HepG2 (cell line): Measurements from ENCODE around the gene FAM118A. TPM values are rescaled to one million over a fixed set of nuclear protein-coding genes. Genes with fewer than 3 reads are reported as not detected.

Source experiments
- CEBPB ChIP-seq: IDR thresholded peaks from 2 replicates; pipeline ENCODE4 v1.6.1; 2011; ENCODE audit warnings: low read depth, low read length, improper control_type of control experiment, borderline replicate concordance
- ETV6 ChIP-seq: sonication (generic); formaldehyde crosslinking; conservative IDR thresholded peaks from 2 replicates; pipeline ENCODE4 v1.4.0; 2020; ENCODE audit warnings: missing genetic modification reagents
- FIP1L1 ChIP-seq: fragments of 200-400 bp; formaldehyde crosslinking; IDR thresholded peaks from 2 replicates; pipeline ENCODE4 v1.6.1; 2018; ENCODE audit warnings: low read depth, mild to moderate bottlenecking, low read length, moderate library complexity, borderline replicate concordance; ENCODE audit not compliant: insufficient read depth
- HOXA5 ChIP-seq: sonication (generic); formaldehyde crosslinking; IDR thresholded peaks from 2 replicates; pipeline ENCODE4 v1.4.0; 2020; ENCODE audit warnings: missing genetic modification reagents
- MED8 ChIP-seq: sonication (generic); formaldehyde crosslinking; IDR thresholded peaks from 2 replicates; pipeline ENCODE4 v1.8.1; 2023; ENCODE audit warnings: mild to moderate bottlenecking, missing genetic modification reagents; ENCODE audit not compliant: insufficient replicate concordance
- MYNN ChIP-seq: sonication (generic); formaldehyde crosslinking; IDR thresholded peaks from 2 replicates; pipeline ENCODE4 v1.4.0; 2020; ENCODE audit warnings: mild to moderate bottlenecking, low read depth, missing genetic modification reagents
- NFE2 ChIP-seq: sonication (generic); formaldehyde crosslinking; IDR thresholded peaks from 2 replicates; pipeline ENCODE4 v1.4.0; 2020; ENCODE audit warnings: missing genetic modification reagents
- NR1H2 ChIP-seq: sonication (generic); formaldehyde crosslinking; IDR thresholded peaks from 2 replicates; pipeline ENCODE4 v1.8.1; 2022; ENCODE audit warnings: low read depth, missing genetic modification reagents, borderline replicate concordance
- PBX3 ChIP-seq: sonication (generic); formaldehyde crosslinking; IDR thresholded peaks from 2 replicates; pipeline ENCODE4 v1.8.1; 2023; ENCODE audit warnings: missing genetic modification reagents, inconsistent platforms, borderline replicate concordance
- RORA ChIP-seq: sonication (generic); formaldehyde crosslinking; IDR thresholded peaks from 2 replicates; pipeline ENCODE4 v1.5.0; 2020; ENCODE audit warnings: mild to moderate bottlenecking, missing genetic modification reagents, moderate library complexity
- SMARCC2 ChIP-seq: fragments of 450-650 bp; IDR thresholded peaks from 2 replicates; pipeline ENCODE4 v1.6.1; 2017; ENCODE audit warnings: antibody characterized with exemption, mild to moderate bottlenecking
- SP2 ChIP-seq: sonication (generic); formaldehyde crosslinking; IDR thresholded peaks from 2 replicates; pipeline ENCODE4 v1.5.1; 2020; ENCODE audit warnings: mild to moderate bottlenecking, missing genetic modification reagents
- TMF1 ChIP-seq: sonication (generic); formaldehyde crosslinking; IDR thresholded peaks from 2 replicates; pipeline ENCODE4 v1.8.1; 2022; ENCODE audit warnings: low read depth, missing genetic modification reagents
- YY1 ChIP-seq: IDR thresholded peaks from 2 replicates; pipeline ENCODE4 v1.6.1; 2011; ENCODE audit warnings: low read length, low read depth, moderate library complexity, mild to moderate bottlenecking; ENCODE audit not compliant: insufficient read depth, insufficient replicate concordance
- ZNF10 ChIP-seq: sonication (generic); formaldehyde crosslinking; IDR thresholded peaks from 2 replicates; pipeline ENCODE4 v1.4.0; 2020; ENCODE audit warnings: mild to moderate bottlenecking, low read depth, missing genetic modification reagents, borderline replicate concordance
- ZNF143 ChIP-seq: sonication (generic); formaldehyde crosslinking; IDR thresholded peaks from 2 replicates; pipeline ENCODE4 v1.4.0; 2020; ENCODE audit warnings: missing genetic modification reagents
- ZNF230 ChIP-seq: sonication (generic); formaldehyde crosslinking; IDR thresholded peaks from 2 replicates; pipeline ENCODE4 v1.4.0; 2020; ENCODE audit warnings: mild to moderate bottlenecking, missing genetic modification reagents
- ZNF382 ChIP-seq: sonication (generic); formaldehyde crosslinking; IDR thresholded peaks from 2 replicates; pipeline ENCODE4 v1.5.0; 2020; ENCODE audit warnings: missing genetic modification reagents, mild to moderate bottlenecking, borderline replicate concordance
- ZNF737 ChIP-seq: sonication (generic); formaldehyde crosslinking; IDR thresholded peaks from 2 replicates; pipeline ENCODE4 v1.5.0; 2020; ENCODE audit warnings: missing genetic modification reagents, mild to moderate bottlenecking, borderline replicate concordance
- ZNF768 ChIP-seq: sonication (generic); formaldehyde crosslinking; IDR thresholded peaks from 2 replicates; pipeline ENCODE4 v1.4.0; 2020; ENCODE audit warnings: missing genetic modification reagents
- ZNF773 ChIP-seq: sonication (generic); formaldehyde crosslinking; IDR thresholded peaks from 2 replicates; pipeline ENCODE4 v1.4.0; 2020; ENCODE audit warnings: missing genetic modification reagents, borderline replicate concordance
- polyA plus RNA-seq, 8 experiments: library from polyadenylated mRNA; depleted of rRNA in 3 of 8; stranded (reverse) in 7 of 8; unstranded in 1 of 8; fragments of >200 nt; fragmentation: Illumina TruSeq in 4 of 8; extraction: Trizol in 4 of 8; gene quantifications; 2 replicates each; pipeline versions ENCODE4 v1.2.1 to v1.2.3, GENCODE V29; 2011 to 2016; ENCODE audit warnings: low read depth in 4 of 8, missing spikeins in 1 of 8, mixed read lengths in 1 of 8; ENCODE audit not compliant: insufficient read depth in 1 of 8
- total RNA-seq, 5 experiments: library from RNA; depleted of rRNA; stranded (reverse); fragments of >200 nt; fragmentation: Illumina TruSeq; extraction: Trizol; gene quantifications; 2 replicates each; pipeline ENCODE4 v1.2.3, GENCODE V29; 2016; ENCODE audit warnings: low read depth in 1 of 5
- TF ChIP-seq, protein P1 (sequence below): sonication (generic); formaldehyde crosslinking; IDR thresholded peaks from 2 replicates; pipeline ENCODE4 v1.5.0; 2020; ENCODE audit warnings: mild to moderate bottlenecking, missing genetic modification reagents
- TF ChIP-seq, protein P2 (sequence below): sonication (generic); formaldehyde crosslinking; IDR thresholded peaks from 2 replicates; pipeline ENCODE4 v1.8.1; 2023; ENCODE audit warnings: mild to moderate bottlenecking, moderate library complexity, missing genetic modification reagents
- TF ChIP-seq, protein P3 (sequence below): sonication (generic); formaldehyde crosslinking; conservative IDR thresholded peaks from 2 replicates; pipeline ENCODE4 v1.4.0; 2020; ENCODE audit warnings: missing genetic modification reagents

The FAM118A gene
- total and polyA plus RNA-seq, 2 of the 13 experiments (the other 11 are each of a cell fraction or from before 2014, with no cell fraction given), result 36.7 to 48.2 TPM

GRCh38 chr22:45309422-45310227, at the start of gene FAM118A (continued):
- no peak for TF ChIP-seq CEBPB
- no peak for TF ChIP-seq ZNF230 (CRISPR knock-in tag)
- no peak for TF ChIP-seq ZNF10 (CRISPR knock-in tag)
- no peak for TF ChIP-seq NFE2
- TF ChIP-seq ZNF382 (CRISPR knock-in tag), result no peak
- TF ChIP-seq, protein P1, sequence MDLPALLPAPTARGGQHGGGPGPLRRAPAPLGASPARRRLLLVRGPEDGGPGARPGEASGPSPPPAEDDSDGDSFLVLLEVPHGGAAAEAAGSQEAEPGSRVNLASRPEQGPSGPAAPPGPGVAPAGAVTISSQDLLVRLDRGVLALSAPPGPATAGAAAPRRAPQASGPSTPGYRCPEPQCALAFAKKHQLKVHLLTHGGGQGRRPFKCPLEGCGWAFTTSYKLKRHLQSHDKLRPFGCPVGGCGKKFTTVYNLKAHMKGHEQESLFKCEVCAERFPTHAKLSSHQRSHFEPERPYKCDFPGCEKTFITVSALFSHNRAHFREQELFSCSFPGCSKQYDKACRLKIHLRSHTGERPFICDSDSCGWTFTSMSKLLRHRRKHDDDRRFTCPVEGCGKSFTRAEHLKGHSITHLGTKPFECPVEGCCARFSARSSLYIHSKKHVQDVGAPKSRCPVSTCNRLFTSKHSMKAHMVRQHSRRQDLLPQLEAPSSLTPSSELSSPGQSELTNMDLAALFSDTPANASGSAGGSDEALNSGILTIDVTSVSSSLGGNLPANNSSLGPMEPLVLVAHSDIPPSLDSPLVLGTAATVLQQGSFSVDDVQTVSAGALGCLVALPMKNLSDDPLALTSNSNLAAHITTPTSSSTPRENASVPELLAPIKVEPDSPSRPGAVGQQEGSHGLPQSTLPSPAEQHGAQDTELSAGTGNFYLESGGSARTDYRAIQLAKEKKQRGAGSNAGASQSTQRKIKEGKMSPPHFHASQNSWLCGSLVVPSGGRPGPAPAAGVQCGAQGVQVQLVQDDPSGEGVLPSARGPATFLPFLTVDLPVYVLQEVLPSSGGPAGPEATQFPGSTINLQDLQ, result no peak
- no peak; the same call in 1 of the 2 replicates for TF ChIP-seq TMF1
- no peak for TF ChIP-seq PBX3 (CRISPR knock-in tag)
- TF ChIP-seq ZNF773, result 0 out of 2 replicates have a peak, but pooled peaks have one; percentile 21
- TF ChIP-seq ZNF143 (CRISPR knock-in tag), result no peak
- no peak for TF ChIP-seq SP2
- peak; percentile 90 for TF ChIP-seq HOXA5
- TF ChIP-seq FIP1L1, result no peak
- TF ChIP-seq ETV6, result peak; percentile 37; the same call in 1 of the 2 replicates
- TF ChIP-seq ZNF737, result no peak
- TF ChIP-seq, protein P2, sequence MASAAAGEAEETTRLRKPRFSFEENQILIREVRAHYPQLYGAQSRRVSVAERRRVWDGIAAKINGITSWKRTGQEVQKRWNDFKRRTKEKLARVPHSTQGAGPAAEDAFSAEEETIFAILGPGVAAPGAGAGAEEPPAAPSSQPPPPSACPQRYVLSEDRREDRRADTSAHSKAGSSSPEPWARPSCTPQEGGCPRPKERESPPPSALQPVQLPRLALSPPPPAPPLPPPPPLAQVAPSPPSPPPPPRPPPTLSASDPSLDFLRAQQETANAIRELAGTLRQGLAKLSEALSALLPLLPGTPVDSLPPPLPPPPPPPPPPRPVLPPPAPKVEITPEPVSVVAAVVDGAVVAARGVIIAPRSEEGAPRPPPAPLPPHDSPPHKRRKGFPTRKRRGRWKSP (CRISPR knock-in tag), result peak; percentile 78; the same call in 1 of the 2 replicates
- TF ChIP-seq, protein P3, sequence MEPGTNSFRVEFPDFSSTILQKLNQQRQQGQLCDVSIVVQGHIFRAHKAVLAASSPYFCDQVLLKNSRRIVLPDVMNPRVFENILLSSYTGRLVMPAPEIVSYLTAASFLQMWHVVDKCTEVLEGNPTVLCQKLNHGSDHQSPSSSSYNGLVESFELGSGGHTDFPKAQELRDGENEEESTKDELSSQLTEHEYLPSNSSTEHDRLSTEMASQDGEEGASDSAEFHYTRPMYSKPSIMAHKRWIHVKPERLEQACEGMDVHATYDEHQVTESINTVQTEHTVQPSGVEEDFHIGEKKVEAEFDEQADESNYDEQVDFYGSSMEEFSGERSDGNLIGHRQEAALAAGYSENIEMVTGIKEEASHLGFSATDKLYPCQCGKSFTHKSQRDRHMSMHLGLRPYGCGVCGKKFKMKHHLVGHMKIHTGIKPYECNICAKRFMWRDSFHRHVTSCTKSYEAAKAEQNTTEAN, result peak; percentile 67; the same call in 1 of the 2 replicates
- TF ChIP-seq MYNN, result no peak
- no peak for TF ChIP-seq SMARCC2
- TF ChIP-seq YY1, result peak; percentile 79
- TF ChIP-seq MED8, result peak; percentile 87
- TF ChIP-seq NR1H2 (CRISPR knock-in tag), result no peak
- TF ChIP-seq RORA (CRISPR knock-in tag), result no peak
- TF ChIP-seq ZNF768 (CRISPR knock-in tag), result peak; percentile 79
